Measurements from ENCODE around the gene PLXDC2. TPM values are rescaled to one million over a fixed set of nuclear protein-coding genes. Genes with fewer than 3 reads are reported as not detected.

Gene PLXDC2
- total and polyA plus RNA-seq, 2 donors from 2014 or later = 11.9 to 42.1 TPM

DNA sequence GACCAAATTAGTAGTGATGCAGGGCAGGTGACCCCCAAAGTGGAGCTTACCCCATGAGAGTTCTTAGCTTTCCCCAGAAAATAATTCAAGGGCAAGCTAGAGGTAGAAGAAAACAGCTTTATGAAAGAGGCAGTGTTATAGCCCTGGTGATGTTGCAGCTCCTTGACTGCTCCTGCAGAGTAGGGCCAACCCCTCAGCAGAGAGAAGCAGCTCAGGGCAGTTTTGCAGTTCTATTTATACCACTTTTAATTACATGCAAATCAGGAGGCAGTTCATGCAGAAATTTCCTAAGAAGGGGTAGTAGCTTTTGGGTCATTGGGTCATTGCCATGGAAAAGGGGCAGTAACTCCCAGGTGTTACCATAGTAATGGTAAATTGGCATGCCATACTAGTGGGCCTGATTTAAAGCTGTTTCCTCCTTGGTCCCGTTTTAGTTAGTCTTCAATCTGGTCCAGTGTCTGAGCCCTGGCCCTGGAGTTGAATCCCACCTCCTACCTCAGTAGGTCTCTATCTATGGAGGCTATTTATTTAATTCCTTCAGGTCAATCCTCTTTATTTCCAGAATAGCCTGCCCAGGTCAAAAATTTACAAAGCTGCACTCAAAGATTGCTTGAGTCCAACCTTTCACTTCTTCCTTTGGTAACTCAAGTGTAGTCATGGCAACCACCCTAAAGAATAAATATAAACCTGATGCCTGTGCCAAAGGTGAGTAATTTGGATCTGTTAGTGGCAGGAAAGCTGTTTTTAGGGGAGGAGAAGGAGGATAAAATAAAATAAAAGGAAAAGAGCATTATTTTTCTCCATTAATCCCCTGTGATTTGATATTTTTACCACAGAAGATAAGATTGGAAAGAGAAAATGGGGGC is 29.5 kb downstream of the PLXDC2 start:
- no peaks in the 10 kb centered on the region for H3K27me3 ChIP-seq (ENCODE audit: control insufficient read depth, insufficient read depth, low read length)
- H3K36me3 ChIP-seq (ENCODE audit: control insufficient read depth in 2 of 3, insufficient read depth in 3 of 3, low read length in 3 of 3) = no peaks in the 10 kb centered on the region
- TF ChIP-seq CTCF (IDR thresholded peaks at IDR 0.05; ENCODE audit: borderline replicate concordance, extremely low read depth, insufficient read depth) = no peak
- no peaks in the 10 kb centered on the region for H3K4me1 ChIP-seq (ENCODE audit: control insufficient read depth in 2 of 3, insufficient read depth in 2 of 3, low read depth in 1 of 3, low read length in 3 of 3)
- peak in 1 of 5 donors; percentile 36 for DNase-seq
- intact Hi-C loops (cut with DNase I) = no loop called here
- no peak overlapping the region for H3K4me3 ChIP-seq (ENCODE audit: low read length in 3 of 3)
- no peak overlapping the region for H3K27ac ChIP-seq (ENCODE audit: low read depth in 2 of 2, low read length in 2 of 2)
- no peak overlapping the region for H3K9ac ChIP-seq (ENCODE audit: low read length in 3 of 3)
- FAIRE-seq = no peak
- no peaks in the 10 kb centered on the region for H3K9me3 ChIP-seq (ENCODE audit: control insufficient read depth in 2 of 3, insufficient read depth in 1 of 3, low read length in 3 of 3)

- Histone ChIP-seq H3K27me3 (ENCODE audit: control insufficient read depth, insufficient read depth, low read length) (no peaks in the 10 kb centered on the region), H3K27ac (ENCODE audit: low read depth in 2 of 2, low read length in 2 of 2) (no peak overlapping the region), H3K4me3 (ENCODE audit: low read length in 3 of 3) (no peak overlapping the region), H3K9me3 (ENCODE audit: control insufficient read depth in 2 of 3, insufficient read depth in 1 of 3, low read length in 3 of 3) (no peaks in the 10 kb centered on the region), H3K9ac (ENCODE audit: low read length in 3 of 3) (no peak overlapping the region), H3K4me1 (ENCODE audit: control insufficient read depth in 2 of 3, insufficient read depth in 2 of 3, low read depth in 1 of 3, low read length in 3 of 3) (no peaks in the 10 kb centered on the region), H3K36me3 (ENCODE audit: control insufficient read depth in 2 of 3, insufficient read depth in 3 of 3, low read length in 3 of 3) (no peaks in the 10 kb centered on the region)
- peak in 1 of 5 donors; percentile 16 for DNase-seq
- FAIRE-seq = no peak
- no peak for TF ChIP-seq CTCF (IDR thresholded peaks at IDR 0.05; ENCODE audit: borderline replicate concordance, extremely low read depth, insufficient read depth)
- intact Hi-C loops (cut with DNase I) = no loop called here
These were observed 31.1 kb downstream of the PLXDC2 start for GRCh38 chr10:19847321-19847720.

DNA sequence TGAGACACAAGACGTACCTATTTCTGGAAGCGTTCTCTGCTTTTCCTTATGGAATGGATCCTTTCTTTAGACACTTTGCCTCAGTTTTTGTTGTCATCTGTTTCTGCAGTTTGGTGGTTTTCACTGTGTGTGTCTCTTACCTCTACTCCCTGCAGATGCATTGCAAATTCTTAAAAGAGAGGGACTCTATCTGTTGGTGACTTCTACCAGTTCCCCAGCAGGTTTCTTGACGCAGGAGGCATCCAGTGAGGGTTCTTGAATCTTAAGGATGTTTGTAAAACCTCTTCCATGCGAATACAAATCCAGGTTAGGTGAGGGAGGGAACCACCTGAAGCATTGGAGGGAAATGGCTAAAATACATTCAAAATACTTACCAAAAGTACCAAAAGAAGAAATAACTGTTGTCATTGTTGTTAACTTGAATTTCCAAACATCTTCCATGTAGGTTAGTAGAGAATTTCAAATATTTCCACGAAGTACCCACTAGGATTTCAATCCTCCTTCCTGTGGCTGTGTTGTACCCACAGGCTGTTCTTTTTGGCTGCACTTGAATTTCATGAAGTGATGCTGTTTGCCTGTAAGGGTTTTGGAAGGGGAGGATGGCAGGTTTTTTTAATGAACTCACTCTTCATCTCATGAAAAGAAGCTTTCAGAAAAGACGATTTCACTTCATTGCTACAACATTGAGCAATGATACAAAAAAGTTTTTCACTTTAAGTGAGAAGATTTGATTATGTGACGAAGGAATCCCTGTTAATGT is 32.2 kb downstream of the PLXDC2 start:
- Histone ChIP-seq H3K27me3 (ENCODE audit: control insufficient read depth, insufficient read depth, low read length) (no peaks in the 10 kb centered on the region), H3K4me3 (ENCODE audit: low read length in 3 of 3) (no peak overlapping the region), H3K4me1 (ENCODE audit: control insufficient read depth in 2 of 3, insufficient read depth in 2 of 3, low read depth in 1 of 3, low read length in 3 of 3) (peaks cover 0 to 4% (median 0%) of the 10 kb centered on the region in 3 donors), H3K9ac (ENCODE audit: low read length in 3 of 3) (no peak overlapping the region), H3K9me3 (ENCODE audit: control insufficient read depth in 2 of 3, insufficient read depth in 1 of 3, low read length in 3 of 3) (no peaks in the 10 kb centered on the region), H3K36me3 (ENCODE audit: control insufficient read depth in 2 of 3, insufficient read depth in 3 of 3, low read length in 3 of 3) (no peaks in the 10 kb centered on the region), H3K27ac (ENCODE audit: low read depth in 2 of 2, low read length in 2 of 2) (no peak overlapping the region)
- no peak for FAIRE-seq
- DNase-seq = no peak
- intact Hi-C loops (cut with DNase I) = no loop called here
- TF ChIP-seq CTCF (IDR thresholded peaks at IDR 0.05; ENCODE audit: borderline replicate concordance, extremely low read depth, insufficient read depth) = no peak

All from kidney (tissue), 14 donors.